K562 (cell line): Measurements from ENCODE around the gene MUCL3. TPM values are rescaled to one million over a fixed set of nuclear protein-coding genes. Genes with fewer than 3 reads are reported as not detected.

Experiments
- C11orf30 ChIP-seq: fragments of 450-650 bp; IDR thresholded peaks from 2 replicates; pipeline ENCODE4 v1.6.1; 2016; ENCODE audit warnings: low read depth, mild to moderate bottlenecking
- TCFL5 ChIP-seq: fragments of 250-450 bp; sonication (Bioruptor Pico); conservative IDR thresholded peaks from 2 replicates; pipeline ENCODE4 v1.6.1; 2021; ENCODE audit warnings: mild to moderate bottlenecking, moderate library complexity, matching md5 sums
- ZNF23 ChIP-seq: fragments of 250-450 bp; sonication (Bioruptor Pico); IDR thresholded peaks from 2 replicates; pipeline ENCODE4 v1.4.0; 2020; ENCODE audit warnings: mild to moderate bottlenecking
- ZNF740 ChIP-seq, 3 experiments: fragments of 200-800 bp in 1 of 3; sonication (Bioruptor generic) in 1 of 3; sonication (generic) in 1 of 3; formaldehyde crosslinking in 1 of 3; IDR thresholded peaks; 2 replicates each; pipeline versions ENCODE4 v1.6.1 to v1.8.0; 2016 to 2022; ENCODE audit warnings: mild to moderate bottlenecking in 2 of 3, missing compliant biosample characterization in 2 of 3, missing genetic modification characterization in 2 of 3, missing genetic modification reagents in 1 of 3
- polyA plus RNA-seq, 8 experiments: library from polyadenylated mRNA; depleted of rRNA in 4 of 8; stranded (reverse) in 5 of 8; unstranded in 3 of 8; fragments of >200 nt; fragmentation: Nextera tagmentation in 2 of 8; fragmentation: Illumina TruSeq in 1 of 8; extraction: Ambion mirVana in 2 of 8; extraction: Trizol in 1 of 8; gene quantifications; 2 replicates each; pipeline versions ENCODE4 v1.2.1 to v1.2.3, GENCODE V29; 2011 to 2014; ENCODE audit warnings: inconsistent platforms in 1 of 8, missing spikeins in 1 of 8
- total RNA-seq, 7 experiments: library from RNA; depleted of rRNA in 6 of 7; stranded (reverse); fragments of >200 nt in 6 of 7; fragmentation: Illumina TruSeq in 2 of 7; extraction: Trizol in 2 of 7; gene quantifications; 2 replicates each; pipeline versions ENCODE4 v1.2.1 to v1.2.3, GENCODE V29; 2011 to 2021; ENCODE audit warnings: low replicate concordance in 1 of 7
- TF ChIP-seq, protein P1 (sequence below): fragments of 250-450 bp; sonication (Bioruptor Pico); IDR thresholded peaks from 2 replicates; pipeline ENCODE4 v1.9.0; 2021; ENCODE audit warnings: mild to moderate bottlenecking, inconsistent platforms

MUCL3 gene
- total and polyA plus RNA-seq, 9 of the 15 experiments (the other 6 are each of a cell fraction or from before 2014, with no cell fraction given), result 0.07 TPM; not detected in 8

- TF ChIP-seq, protein P1, sequence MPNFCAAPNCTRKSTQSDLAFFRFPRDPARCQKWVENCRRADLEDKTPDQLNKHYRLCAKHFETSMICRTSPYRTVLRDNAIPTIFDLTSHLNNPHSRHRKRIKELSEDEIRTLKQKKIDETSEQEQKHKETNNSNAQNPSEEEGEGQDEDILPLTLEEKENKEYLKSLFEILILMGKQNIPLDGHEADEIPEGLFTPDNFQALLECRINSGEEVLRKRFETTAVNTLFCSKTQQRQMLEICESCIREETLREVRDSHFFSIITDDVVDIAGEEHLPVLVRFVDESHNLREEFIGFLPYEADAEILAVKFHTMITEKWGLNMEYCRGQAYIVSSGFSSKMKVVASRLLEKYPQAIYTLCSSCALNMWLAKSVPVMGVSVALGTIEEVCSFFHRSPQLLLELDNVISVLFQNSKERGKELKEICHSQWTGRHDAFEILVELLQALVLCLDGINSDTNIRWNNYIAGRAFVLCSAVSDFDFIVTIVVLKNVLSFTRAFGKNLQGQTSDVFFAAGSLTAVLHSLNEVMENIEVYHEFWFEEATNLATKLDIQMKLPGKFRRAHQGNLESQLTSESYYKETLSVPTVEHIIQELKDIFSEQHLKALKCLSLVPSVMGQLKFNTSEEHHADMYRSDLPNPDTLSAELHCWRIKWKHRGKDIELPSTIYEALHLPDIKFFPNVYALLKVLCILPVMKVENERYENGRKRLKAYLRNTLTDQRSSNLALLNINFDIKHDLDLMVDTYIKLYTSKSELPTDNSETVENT (CRISPR knock-in tag), result no peak
- TF ChIP-seq ZNF23 (CRISPR knock-in tag) (no peak), ZNF740 (CRISPR knock-in tag; IDR thresholded peaks at IDR 0.05) (no peak), ZNF740 (tag; IDR thresholded peaks at IDR 0.05) (no peak), C11orf30 (no peak), TCFL5 (CRISPR knock-in tag) (no peak)
Observed at GRCh38 chr6:30912746-30913520, 27.8 kb upstream of the MUCL3 start (continued).
